ENCODE results near the gene PPP1R12A. TPM values are rescaled to one million over a fixed set of nuclear protein-coding genes. Genes with fewer than 3 reads are reported as not detected.

Gene PPP1R12A
- total RNA-seq, 4 donors from 2014 or later = 387 to 683 (median 563) TPM

- peak overlapping the region in 2 of 4 donors; percentile 4 to 48 for H3K27ac ChIP-seq
- H3K4me1 ChIP-seq = peaks cover 19 to 94% (median 27%) of the 10 kb centered on the region in 3 donors
Measured at GRCh38 chr12:79891506-79892162, 43.3 kb downstream of the PPP1R12A start.

GRCh38 chr12:79887890-79888289 lies 47.0 kb downstream of the PPP1R12A start:
- H3K27ac ChIP-seq = peak overlapping the region in 1 of 4 donors; percentile 32
- H3K36me3 ChIP-seq = no peaks in the 10 kb centered on the region
- 42 to 43% methylated on average over 1 of the region's 1 CpG for WGBS, 2 donors (ENCODE audit: low coverage in 1 of 2)
- no peak for TF ChIP-seq EP300 (IDR thresholded peaks at IDR 0.05)
- no peak for TF ChIP-seq CTCF (IDR thresholded peaks at IDR 0.05)
- TF ChIP-seq POLR2A (IDR thresholded peaks at IDR 0.05) = no peak
- TF ChIP-seq POLR2AphosphoS5 (IDR thresholded peaks at IDR 0.05) = no peak
- ATAC-seq = no peak
- H3K4me1 ChIP-seq = peaks cover 13 to 94% (median 25%) of the 10 kb centered on the region in 3 donors
- no peaks in the 10 kb centered on the region for H3K9me3 ChIP-seq
- H3K27me3 ChIP-seq = no peaks in the 10 kb centered on the region
- H3K4me3 ChIP-seq = no peak overlapping the region

More at GRCh38 chr12:79891506-79892162, 43.3 kb downstream of the PPP1R12A start:
- Histone ChIP-seq H3K27me3 (no peaks in the 10 kb centered on the region), H3K9me3 (no peaks in the 10 kb centered on the region), H3K36me3 (no peaks in the 10 kb centered on the region), H3K4me3 (no peak overlapping the region)
- no peak for TF ChIP-seq POLR2AphosphoS5 (IDR thresholded peaks at IDR 0.05)
- TF ChIP-seq POLR2A (IDR thresholded peaks at IDR 0.05) = no peak
- no peak for TF ChIP-seq CTCF (IDR thresholded peaks at IDR 0.05)
- TF ChIP-seq EP300 (IDR thresholded peaks at IDR 0.05) = no peak
- no peak for ATAC-seq
- WGBS, 2 donors (ENCODE audit: low coverage in 1 of 2) = 68 to 91% methylated on average over 2 of the region's 2 CpGs

GRCh38 chr12:79886917-79887519 lies 47.9 kb downstream of the PPP1R12A start:
- ATAC-seq = no peak
- H3K36me3 ChIP-seq = no peaks in the 10 kb centered on the region
- 56 to 64% methylated on average over 3 of the region's 3 CpGs for WGBS, 2 donors (ENCODE audit: low coverage in 1 of 2)
- peak overlapping the region in 2 of 4 donors; percentile 5 to 16 for H3K27ac ChIP-seq
- TF ChIP-seq POLR2AphosphoS5 (IDR thresholded peaks at IDR 0.05) = no peak
- TF ChIP-seq CTCF (IDR thresholded peaks at IDR 0.05) = peak; percentile 22 to 61 (median 58)
- H3K9me3 ChIP-seq = no peaks in the 10 kb centered on the region
- H3K27me3 ChIP-seq = no peaks in the 10 kb centered on the region
- H3K4me1 ChIP-seq = peaks cover 13 to 95% (median 26%) of the 10 kb centered on the region in 3 donors
- no peak overlapping the region for H3K4me3 ChIP-seq

- 28 to 37% methylated on average over 3 of the region's 3 CpGs for WGBS, 2 donors (ENCODE audit: low coverage in 1 of 2)
- Histone ChIP-seq H3K9me3 (no peaks in the 10 kb centered on the region), H3K4me1 (peaks cover 17 to 96% (median 32%) of the 10 kb centered on the region in 3 donors), H3K4me3 (no peak overlapping the region), H3K36me3 (no peaks in the 10 kb centered on the region), H3K27me3 (no peaks in the 10 kb centered on the region), H3K27ac (peak overlapping the region in 1 of 4 donors; percentile 29)
- no peak for TF ChIP-seq POLR2AphosphoS5 (IDR thresholded peaks at IDR 0.05)
- no peak for TF ChIP-seq EP300 (IDR thresholded peaks at IDR 0.05)
- no peak for ATAC-seq
Measured at GRCh38 chr12:79885911-79886490, 48.9 kb downstream of the PPP1R12A start.

GRCh38 chr12:79884401-79885006 lies 50.4 kb downstream of the PPP1R12A start:
- Histone ChIP-seq H3K27ac (peak overlapping the region in 2 of 4 donors; percentile 29 to 34), H3K36me3 (no peaks in the 10 kb centered on the region), H3K4me1 (peaks cover 28 to 100% (median 33%) of the 10 kb centered on the region in 3 donors), H3K4me3 (no peak overlapping the region), H3K9me3 (no peaks in the 10 kb centered on the region), H3K27me3 (no peaks in the 10 kb centered on the region)
- 34 to 51% methylated on average over 3 of the region's 3 CpGs for WGBS, 2 donors (ENCODE audit: low coverage in 1 of 2)
- ATAC-seq = no peak
- no peak for TF ChIP-seq EP300 (IDR thresholded peaks at IDR 0.05)
- TF ChIP-seq CTCF (IDR thresholded peaks at IDR 0.05) = no peak
- TF ChIP-seq POLR2A (IDR thresholded peaks at IDR 0.05) = no peak
- no peak for TF ChIP-seq POLR2AphosphoS5 (IDR thresholded peaks at IDR 0.05)
